HG02852 (cell line): ENCODE data around the gene HNMT.
"Not testable (repeated sequence)": the region's sequence is repeated elsewhere in the genome, so short reads cannot be mapped to it uniquely, and the experiment has no call there.

Experiments used
- ATAC-seq: cut with Tn5 transposase; IDR thresholded peaks from one replicate; pipeline ENCODE4 v1.9.1; 2021; ENCODE audit warnings: mild to moderate bottlenecking, moderate library complexity; ENCODE audit not compliant: unreplicated experiment

Gene HNMT

GRCh38 chr2:137964066-137964858, at the start of gene HNMT:
TSS of gene HNMT (plus strand) at chr2:137964473. CDS start at chr2:137964492, 19 bp downstream.
- no peak for ATAC-seq

GRCh38 chr2:137921105-137921880, 43.0 kb upstream of the HNMT start:
- no peak for ATAC-seq

- ATAC-seq = not testable (repeated sequence)
Measured at GRCh38 chr2:137922171-137922570, 42.1 kb upstream of the HNMT start.

GRCh38 chr2:137924019-137924418, 40.3 kb upstream of the HNMT start:
- no peak for ATAC-seq

- ATAC-seq = no peak
Measured at GRCh38 chr2:137925599-137925998, 38.7 kb upstream of the HNMT start.

- ATAC-seq = no peak
Measured at GRCh38 chr2:137927846-137928245, 36.4 kb upstream of the HNMT start.

GRCh38 chr2:137928547-137929518, 35.4 kb upstream of the HNMT start:
- no peak for ATAC-seq

- no peak for ATAC-seq
Measured at GRCh38 chr2:137929519-137929916, 34.8 kb upstream of the HNMT start.

GRCh38 chr2:137930146-137930545, 34.1 kb upstream of the HNMT start:
- no peak for ATAC-seq

GRCh38 chr2:137935591-137935990, 28.7 kb upstream of the HNMT start:
- no peak for ATAC-seq

GRCh38 chr2:137937246-137937645, 27.0 kb upstream of the HNMT start:
- ATAC-seq = no peak

- no peak for ATAC-seq
Measured at GRCh38 chr2:137937778-137938177, 26.5 kb upstream of the HNMT start.

GRCh38 chr2:137938204-137938603, 26.1 kb upstream of the HNMT start:
- ATAC-seq = no peak

- ATAC-seq = no peak
Measured at GRCh38 chr2:137939026-137939425, 25.2 kb upstream of the HNMT start.

- no peak for ATAC-seq
Measured at GRCh38 chr2:137940154-137940553, 24.1 kb upstream of the HNMT start.

GRCh38 chr2:137942037-137942832, 22.0 kb upstream of the HNMT start:
- ATAC-seq = no peak

GRCh38 chr2:137942833-137943677, 21.2 kb upstream of the HNMT start:
- no peak for ATAC-seq

GRCh38 chr2:137943678-137944347, 20.5 kb upstream of the HNMT start:
- no peak for ATAC-seq

GRCh38 chr2:137944714-137945113, 19.6 kb upstream of the HNMT start:
- no peak for ATAC-seq
